Ishikawa (cell line): ENCODE data around the gene CHMP4A.

Experiments used
- CEBPB ChIP-seq: IDR thresholded peaks from 2 replicates; pipeline ENCODE4 v1.6.1; 2012
- CREB1 ChIP-seq: IDR thresholded peaks from 2 replicates; pipeline ENCODE4 v1.6.1; 2012; ENCODE audit warnings: low read depth
- EGR1 ChIP-seq: IDR thresholded peaks from 2 replicates; pipeline ENCODE4 v1.6.1; 2012
- EP300 ChIP-seq: IDR thresholded peaks from 2 replicates; pipeline ENCODE4 v1.6.1; 2012; ENCODE audit warnings: borderline replicate concordance
- FOXM1 ChIP-seq: IDR thresholded peaks from 2 replicates; pipeline ENCODE4 v1.6.1; 2012; ENCODE audit warnings: low read depth, borderline replicate concordance
- NFIC ChIP-seq: IDR thresholded peaks from 2 replicates; pipeline ENCODE4 v1.6.1; 2012
- RAD21 ChIP-seq: IDR thresholded peaks from 2 replicates; pipeline ENCODE4 v1.6.1; 2012; ENCODE audit warnings: low read depth
- TAF1 ChIP-seq: IDR thresholded peaks from 2 replicates; pipeline ENCODE4 v1.6.1; 2012; ENCODE audit warnings: low read depth, mild to moderate bottlenecking
- TCF12 ChIP-seq: IDR thresholded peaks from 2 replicates; pipeline ENCODE4 v1.6.1; 2012; ENCODE audit warnings: low read depth
- TEAD4 ChIP-seq: IDR thresholded peaks from 2 replicates; pipeline ENCODE4 v1.6.1; 2012
- YY1 ChIP-seq: IDR thresholded peaks from 2 replicates; pipeline ENCODE4 v1.6.1; 2012; ENCODE audit warnings: low read depth
- ZBTB7A ChIP-seq: IDR thresholded peaks from 2 replicates; pipeline ENCODE4 v1.6.1; 2012; ENCODE audit warnings: low read depth
- TF ChIP-seq, protein P1 (sequence below): IDR thresholded peaks from 2 replicates; pipeline ENCODE4 v1.6.1; 2012; ENCODE audit warnings: low read depth, mild to moderate bottlenecking
- TF ChIP-seq, protein P2 (sequence below): IDR thresholded peaks from 2 replicates; pipeline ENCODE4 v1.6.1; 2012
- TF ChIP-seq, protein P3 (sequence below): IDR thresholded peaks from 2 replicates; pipeline ENCODE4 v1.6.1; 2012

Gene CHMP4A

DNA sequence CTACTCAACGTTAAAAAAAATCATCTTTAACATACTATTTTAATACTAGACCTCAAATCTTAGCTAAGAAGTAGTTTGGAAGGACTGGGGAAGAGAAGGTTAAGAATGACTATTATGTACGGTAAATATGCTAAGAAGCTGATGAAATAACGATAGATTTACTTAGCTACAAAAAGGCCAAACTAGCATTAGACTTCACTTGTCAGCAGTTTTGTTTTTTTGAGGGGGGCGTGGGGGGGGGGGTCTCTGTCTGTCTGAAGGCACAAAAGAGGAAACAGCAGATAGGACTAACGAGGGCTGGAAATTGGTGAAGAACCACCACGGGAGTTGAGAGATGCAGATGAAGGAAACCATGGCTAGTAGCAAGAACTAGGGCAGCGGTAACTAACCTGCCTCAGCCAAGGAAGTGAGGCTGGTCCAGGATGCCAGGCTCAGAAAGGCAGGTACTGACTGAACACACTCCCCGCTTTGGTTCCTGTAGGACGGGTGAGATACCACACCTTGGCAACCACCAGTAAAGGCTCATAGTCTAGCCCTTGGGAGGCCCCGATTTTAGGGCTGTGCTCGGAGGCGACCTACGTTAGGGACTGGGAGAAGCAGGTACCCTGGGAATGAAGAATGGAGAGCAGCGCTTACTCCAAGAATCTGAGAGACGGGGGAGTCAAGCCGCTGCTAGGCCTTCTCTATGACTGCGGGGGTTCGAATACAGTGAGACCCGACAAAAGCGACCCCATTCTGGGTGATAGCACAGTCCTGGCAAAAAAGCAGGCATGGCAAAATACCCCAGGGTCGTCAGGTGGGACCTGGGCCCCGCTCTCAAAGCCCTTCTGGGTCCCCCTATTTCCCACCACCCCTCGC lies 18.2 kb upstream of the CHMP4A start:
- TF ChIP-seq RAD21 (no peak), NFIC (no peak), EP300 (no peak), FOXM1 (no peak)
- TF ChIP-seq, protein P1, sequence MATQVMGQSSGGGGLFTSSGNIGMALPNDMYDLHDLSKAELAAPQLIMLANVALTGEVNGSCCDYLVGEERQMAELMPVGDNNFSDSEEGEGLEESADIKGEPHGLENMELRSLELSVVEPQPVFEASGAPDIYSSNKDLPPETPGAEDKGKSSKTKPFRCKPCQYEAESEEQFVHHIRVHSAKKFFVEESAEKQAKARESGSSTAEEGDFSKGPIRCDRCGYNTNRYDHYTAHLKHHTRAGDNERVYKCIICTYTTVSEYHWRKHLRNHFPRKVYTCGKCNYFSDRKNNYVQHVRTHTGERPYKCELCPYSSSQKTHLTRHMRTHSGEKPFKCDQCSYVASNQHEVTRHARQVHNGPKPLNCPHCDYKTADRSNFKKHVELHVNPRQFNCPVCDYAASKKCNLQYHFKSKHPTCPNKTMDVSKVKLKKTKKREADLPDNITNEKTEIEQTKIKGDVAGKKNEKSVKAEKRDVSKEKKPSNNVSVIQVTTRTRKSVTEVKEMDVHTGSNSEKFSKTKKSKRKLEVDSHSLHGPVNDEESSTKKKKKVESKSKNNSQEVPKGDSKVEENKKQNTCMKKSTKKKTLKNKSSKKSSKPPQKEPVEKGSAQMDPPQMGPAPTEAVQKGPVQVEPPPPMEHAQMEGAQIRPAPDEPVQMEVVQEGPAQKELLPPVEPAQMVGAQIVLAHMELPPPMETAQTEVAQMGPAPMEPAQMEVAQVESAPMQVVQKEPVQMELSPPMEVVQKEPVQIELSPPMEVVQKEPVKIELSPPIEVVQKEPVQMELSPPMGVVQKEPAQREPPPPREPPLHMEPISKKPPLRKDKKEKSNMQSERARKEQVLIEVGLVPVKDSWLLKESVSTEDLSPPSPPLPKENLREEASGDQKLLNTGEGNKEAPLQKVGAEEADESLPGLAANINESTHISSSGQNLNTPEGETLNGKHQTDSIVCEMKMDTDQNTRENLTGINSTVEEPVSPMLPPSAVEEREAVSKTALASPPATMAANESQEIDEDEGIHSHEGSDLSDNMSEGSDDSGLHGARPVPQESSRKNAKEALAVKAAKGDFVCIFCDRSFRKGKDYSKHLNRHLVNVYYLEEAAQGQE: no peak
- TF ChIP-seq, protein P2, sequence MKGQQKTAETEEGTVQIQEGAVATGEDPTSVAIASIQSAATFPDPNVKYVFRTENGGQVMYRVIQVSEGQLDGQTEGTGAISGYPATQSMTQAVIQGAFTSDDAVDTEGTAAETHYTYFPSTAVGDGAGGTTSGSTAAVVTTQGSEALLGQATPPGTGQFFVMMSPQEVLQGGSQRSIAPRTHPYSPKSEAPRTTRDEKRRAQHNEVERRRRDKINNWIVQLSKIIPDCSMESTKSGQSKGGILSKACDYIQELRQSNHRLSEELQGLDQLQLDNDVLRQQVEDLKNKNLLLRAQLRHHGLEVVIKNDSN: no peak; the same call in 1 of the 2 replicates
- TF ChIP-seq, protein P3, sequence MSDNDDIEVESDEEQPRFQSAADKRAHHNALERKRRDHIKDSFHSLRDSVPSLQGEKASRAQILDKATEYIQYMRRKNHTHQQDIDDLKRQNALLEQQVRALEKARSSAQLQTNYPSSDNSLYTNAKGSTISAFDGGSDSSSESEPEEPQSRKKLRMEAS: no peak

DNA sequence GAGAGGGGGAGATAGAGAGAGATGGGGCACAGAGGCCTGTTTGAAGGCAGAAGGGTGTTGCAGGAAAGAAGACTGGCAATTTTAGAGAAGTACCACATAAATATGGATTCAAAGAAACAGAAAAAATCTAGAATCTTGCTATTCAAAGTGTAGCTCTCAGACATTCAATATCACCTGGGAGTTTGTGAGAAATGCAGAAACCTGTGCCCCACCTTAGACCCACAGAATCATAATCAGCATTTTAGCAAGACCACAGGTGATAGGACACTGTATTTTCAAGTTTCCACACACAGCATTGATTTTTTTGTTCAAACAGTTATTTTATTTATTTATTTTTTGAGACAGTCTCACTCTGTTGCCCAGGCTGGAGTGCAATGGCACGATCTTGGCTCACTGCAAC lies 15.6 kb upstream of the CHMP4A start:
- TF ChIP-seq, protein P3: no peak
- no peak for TF ChIP-seq ZBTB7A
- TF ChIP-seq CEBPB: no peak
- TF ChIP-seq NFIC: no peak
- no peak for TF ChIP-seq CREB1
- TF ChIP-seq EGR1: no peak
- TF ChIP-seq EP300: no peak
- TF ChIP-seq RAD21: no peak
- TF ChIP-seq FOXM1: no peak
- TF ChIP-seq TEAD4: no peak
- TF ChIP-seq, protein P2: no peak

DNA sequence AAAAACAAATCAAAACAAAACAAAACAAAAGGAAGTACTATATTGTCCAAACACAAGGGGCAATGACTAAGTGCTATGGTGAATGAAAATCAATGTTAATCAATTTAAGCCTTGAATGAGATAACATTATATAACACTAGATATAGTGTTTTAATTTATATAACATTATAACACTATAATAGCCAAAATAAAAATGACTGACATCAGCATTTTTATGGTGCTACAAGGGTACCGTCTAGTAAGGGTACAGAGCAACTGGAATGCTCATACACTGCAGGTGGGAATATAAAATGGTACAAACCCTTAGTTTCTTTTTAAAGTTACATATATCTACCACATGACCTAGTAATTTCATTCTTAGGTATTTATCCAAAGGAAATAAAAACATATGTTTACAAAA lies 13.2 kb upstream of the CHMP4A start:
- TF ChIP-seq TCF12 (no peak), TEAD4 (no peak), EP300 (no peak), ZBTB7A (no peak), CEBPB (no peak), NFIC (no peak)

DNA sequence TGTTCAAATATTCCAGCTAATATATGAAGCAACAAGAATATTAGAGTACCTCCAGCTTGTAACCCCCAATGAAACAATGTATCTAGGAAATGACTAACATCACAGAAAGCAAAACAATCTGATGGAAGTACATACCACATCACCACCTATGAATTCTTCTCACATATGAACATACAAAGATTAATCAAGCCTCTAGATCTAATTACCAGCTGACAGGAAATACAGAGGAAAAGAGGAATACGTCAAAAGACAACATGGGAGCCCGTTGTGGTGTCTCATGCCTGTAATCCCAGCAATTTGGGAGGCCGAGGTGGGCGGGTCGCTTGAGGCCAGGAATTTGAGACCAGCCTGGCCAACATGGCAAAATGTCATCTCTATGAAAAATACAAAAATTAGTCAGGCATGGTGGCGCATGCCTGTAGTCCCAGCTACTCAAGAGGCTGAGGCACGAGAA lies 11.4 kb upstream of the CHMP4A start:
- TF ChIP-seq, protein P2: no peak
- TF ChIP-seq RAD21 (no peak), CEBPB (no peak), FOXM1 (no peak), ZBTB7A (no peak), CREB1 (no peak), NFIC (no peak), TAF1 (no peak), TCF12 (no peak), EP300 (no peak), YY1 (no peak), TEAD4 (no peak), EGR1 (no peak)
- TF ChIP-seq, protein P1: no peak
- TF ChIP-seq, protein P3: no peak

DNA sequence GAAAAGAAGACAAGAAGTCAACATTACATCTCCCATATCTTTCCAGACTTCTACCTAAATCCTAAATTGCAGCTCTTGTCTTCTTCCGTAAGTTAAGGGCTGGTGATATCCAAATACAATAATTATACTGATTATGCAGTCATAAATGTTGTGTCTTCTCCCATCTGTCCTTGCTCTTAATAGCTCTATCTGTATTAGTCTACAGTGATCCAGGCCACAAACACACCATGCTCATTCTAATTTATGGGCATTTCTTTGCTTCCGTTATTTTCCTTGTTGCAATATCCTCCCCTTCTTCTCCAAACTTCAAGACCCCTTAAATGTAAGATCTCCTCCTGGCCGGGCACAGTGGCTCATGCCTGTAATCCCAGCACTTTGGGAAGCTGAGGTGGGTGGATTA lies 6.2 kb upstream of the CHMP4A start:
- TF ChIP-seq CEBPB (no peak), TAF1 (no peak)

DNA sequence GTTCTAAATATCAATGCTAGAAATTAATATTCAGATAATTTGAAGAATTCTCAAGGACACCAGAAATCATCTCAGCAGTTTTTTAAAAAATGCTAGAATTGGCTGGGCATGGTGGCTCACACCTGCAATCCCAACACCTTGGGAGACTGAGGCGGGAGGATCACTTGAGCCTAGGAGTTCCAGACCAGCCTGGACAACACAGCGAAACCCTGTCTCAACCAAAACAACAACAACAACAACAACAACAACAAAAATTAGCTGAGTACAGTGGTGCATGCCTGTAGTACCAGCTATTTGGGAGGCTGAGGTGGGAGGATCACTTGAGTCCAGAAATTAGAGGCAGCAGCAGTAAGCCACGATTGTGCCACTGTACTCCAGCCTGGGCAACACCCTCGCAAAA lies 5.8 kb upstream of the CHMP4A start:
- TF ChIP-seq, protein P1: no peak
- TF ChIP-seq CREB1 (no peak), YY1 (no peak), TCF12 (no peak), TEAD4 (no peak), NFIC (no peak), FOXM1 (no peak), EP300 (no peak)
